ENCODE data around the gene ADISSP. TPM values are rescaled to one million over a fixed set of nuclear protein-coding genes. Genes with fewer than 3 reads are reported as not detected.

ADISSP gene
- total and polyA plus RNA-seq, 9 of the 15 experiments (the other 6 are each of a cell fraction or from before 2014, with no cell fraction given) = 1.4 to 70.6 (median 23.4) TPM

DNA sequence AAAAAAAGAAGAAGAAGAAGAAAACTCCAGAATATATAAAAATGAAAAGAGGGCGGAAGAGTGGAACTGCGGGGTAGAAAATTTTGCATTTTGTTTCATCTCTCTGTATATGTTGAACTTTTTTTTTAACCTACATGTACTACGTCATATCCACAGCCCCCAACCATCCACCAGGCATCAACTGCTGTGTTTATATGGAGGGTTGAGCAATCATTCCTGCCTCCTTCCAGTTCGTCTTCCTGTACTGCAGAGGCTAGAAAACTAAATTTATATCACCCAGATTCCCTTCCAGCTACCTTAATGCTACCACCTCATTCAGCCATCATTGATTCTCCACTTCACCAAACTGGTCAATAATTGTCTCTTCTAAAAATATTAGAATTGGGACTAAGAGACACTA lies 45.6 kb downstream of the ADISSP start (continued):
- TF ChIP-seq PATZ1 (CRISPR knock-in tag; IDR thresholded peaks at IDR 0.05; ENCODE audit: borderline replicate concordance) (no peak), NCOA4 (IDR thresholded peaks at IDR 0.05; ENCODE audit: partially characterized antibody) (no peak), CHAMP1 (IDR thresholded peaks at IDR 0.05) (no peak), RHOXF2B (CRISPR knock-in tag; conservative IDR thresholded peaks at IDR 0.05) (no peak), SNIP1 (IDR thresholded peaks at IDR 0.05; ENCODE audit: low read depth) (no peak)
- TF ChIP-seq, protein P1, sequence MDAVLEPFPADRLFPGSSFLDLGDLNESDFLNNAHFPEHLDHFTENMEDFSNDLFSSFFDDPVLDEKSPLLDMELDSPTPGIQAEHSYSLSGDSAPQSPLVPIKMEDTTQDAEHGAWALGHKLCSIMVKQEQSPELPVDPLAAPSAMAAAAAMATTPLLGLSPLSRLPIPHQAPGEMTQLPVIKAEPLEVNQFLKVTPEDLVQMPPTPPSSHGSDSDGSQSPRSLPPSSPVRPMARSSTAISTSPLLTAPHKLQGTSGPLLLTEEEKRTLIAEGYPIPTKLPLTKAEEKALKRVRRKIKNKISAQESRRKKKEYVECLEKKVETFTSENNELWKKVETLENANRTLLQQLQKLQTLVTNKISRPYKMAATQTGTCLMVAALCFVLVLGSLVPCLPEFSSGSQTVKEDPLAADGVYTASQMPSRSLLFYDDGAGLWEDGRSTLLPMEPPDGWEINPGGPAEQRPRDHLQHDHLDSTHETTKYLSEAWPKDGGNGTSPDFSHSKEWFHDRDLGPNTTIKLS (IDR thresholded peaks at IDR 0.05; ENCODE audit: borderline replicate concordance, low read depth) = no peak

Measured in K562 (cell line).